Spleen (tissue), 3 donors: ENCODE results near the gene STAC3.

ENCODE experiments used
- POLR2A ChIP-seq, 3 donors: fragments of 450-650 bp; IDR thresholded peaks; one replicate each; pipeline ENCODE4 v1.5.1; 2017; ENCODE audit warnings: antibody characterized with exemption in 3 of 3, mild to moderate bottlenecking in 1 of 3
- POLR2AphosphoS5 ChIP-seq, 3 donors: sonication (generic); formaldehyde crosslinking; IDR thresholded peaks; one replicate each; pipeline ENCODE4 v1.5.1; 2017; ENCODE audit warnings: antibody characterized with exemption in 3 of 3

DNA sequence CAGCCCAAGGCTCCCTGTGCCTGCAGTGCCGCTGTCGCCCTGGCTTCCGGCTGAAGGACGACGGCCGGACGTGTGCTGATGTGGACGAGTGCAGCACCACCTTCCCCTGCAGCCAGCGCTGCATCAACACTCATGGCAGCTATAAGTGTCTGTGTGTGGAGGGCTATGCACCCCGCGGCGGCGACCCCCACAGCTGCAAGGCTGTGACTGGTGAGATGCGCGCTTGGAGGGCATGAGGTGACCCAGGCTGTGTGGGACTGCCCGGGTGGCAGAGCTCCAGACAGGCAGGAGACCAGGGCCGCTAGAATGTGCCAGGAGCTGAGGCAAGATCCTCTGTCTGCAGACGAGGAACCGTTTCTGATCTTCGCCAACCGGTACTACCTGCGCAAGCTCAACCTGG is 54.0 kb downstream of the STAC3 start:
- TF ChIP-seq POLR2A (IDR thresholded peaks at IDR 0.05): no peak
- peak in 1 of 3 donors; percentile 48 for TF ChIP-seq POLR2AphosphoS5 (IDR thresholded peaks at IDR 0.05)
